Stomach (tissue), 9 donors: ENCODE data around the gene SYVN1. TPM values are rescaled to one million over a fixed set of nuclear protein-coding genes. Genes with fewer than 3 reads are reported as not detected.
A peak's percentile ranks its signal among the peaks of the same experiment; 100 is the strongest.

ENCODE experiments used
- DNase-seq, 2 donors: peaks; one replicate each; pipeline versions ENCODE4 v3.0.0 to v3.0.0-alpha.2; 2013 to 2019
- H3K27ac ChIP-seq, 5 donors: fragments of 200-600 bp in 4 of 5; sonication (generic) in 4 of 5; one replicate each; pipeline ENCODE4 v1.5.1; 2013 to 2019; ENCODE audit warnings: mild to moderate bottlenecking in 1 of 5, moderate library complexity in 1 of 5
- H3K27me3 ChIP-seq, 3 donors: fragments of 200-600 bp; sonication (generic); one replicate each; pipeline ENCODE4 v1.5.1; 2017 to 2019; ENCODE audit warnings: mixed run types in 1 of 3
- H3K36me3 ChIP-seq, 4 donors: fragments of 200-600 bp; sonication (generic); 1 replicate in 3 of 4; 2 replicates in 1 of 4; pipeline ENCODE4 v1.5.1; 2016 to 2019
- H3K4me1 ChIP-seq, 4 donors: fragments of 200-600 bp; sonication (generic); one replicate each; pipeline ENCODE4 v1.5.1; 2016 to 2019
- H3K4me3 ChIP-seq, 4 donors: fragments of 200-600 bp; sonication (generic) in 3 of 4; one replicate each; pipeline ENCODE4 v1.5.1; 2016 to 2019; ENCODE audit warnings: mild to moderate bottlenecking in 1 of 4
- H3K9me3 ChIP-seq, 4 donors: fragments of 200-600 bp; sonication (generic); one replicate each; pipeline ENCODE4 v1.5.1; 2016 to 2019
- CTCF ChIP-seq, 7 experiments: fragments of 450-650 bp in 4 of 7; fragments of 200-600 bp in 3 of 7; sonication (generic) in 3 of 7; IDR thresholded peaks; one replicate each; pipeline ENCODE4 v1.5.1; 2016 to 2019; ENCODE audit warnings: antibody characterized with exemption in 7 of 7, control low read depth in 2 of 7, mild to moderate bottlenecking in 1 of 7
- EP300 ChIP-seq: sonication (generic); formaldehyde crosslinking; IDR thresholded peaks from one replicate; pipeline ENCODE4 v1.6.1; 2017; ENCODE audit warnings: antibody characterized with exemption
- POLR2A ChIP-seq, 4 donors: fragments of 450-650 bp; IDR thresholded peaks; one replicate each; pipeline ENCODE4 v1.6.1; 2016; ENCODE audit warnings: antibody characterized with exemption in 4 of 4, control low read depth in 2 of 4, mild to moderate bottlenecking in 1 of 4, moderate library complexity in 1 of 4
- POLR2AphosphoS5 ChIP-seq, 3 donors: sonication (generic); formaldehyde crosslinking; IDR thresholded peaks; one replicate each; pipeline ENCODE4 v1.6.1; 2016; ENCODE audit warnings: antibody characterized with exemption in 3 of 3
- WGBS, 5 donors: extraction: QIAGEN DNeasy Blood & Tissue Kit in 3 of 5; methylation state at CpG; one replicate each; pipeline versions ENCODE4 v1.1.5 to v1.1.7; 2013 to 2018; 5-methylcytosine and 5-hydroxymethylcytosine counted together
- intact Hi-C: fragments of 100-400 bp; cut with DNase I; formaldehyde crosslinking; loops from one replicate; pipeline ENCODE4 v1.15.1; 2023; ENCODE audit warnings: low total_unique reads
- polyA plus RNA-seq, 3 donors: library from polyadenylated mRNA; stranded (reverse); fragments of 200-250 nt; gene quantifications; one replicate each; pipeline ENCODE4 v1.2.3, GENCODE V29; 2013
- total RNA-seq, 5 donors: library from RNA; depleted of rRNA; stranded (reverse); fragments of >200 nt; gene quantifications; one replicate each; pipeline versions ENCODE4 v1.1.0 to v1.2.3, GENCODE V29; 2014 to 2016
- donor health status: healthy with polysubstance abuse.
- donor health status: Bipolar disorder and iron deficiency.
- donor health status: healthy.

SYVN1 gene
- total and polyA plus RNA-seq, 8 donors, result 7.2 to 75.3 (median 28.8) TPM

GRCh38 chr11:65112546-65113360, 21.6 kb downstream of the SYVN1 start:
- intact Hi-C loops, result no loop called here
- H3K9me3 ChIP-seq, result no peaks in the 10 kb centered on the region
- 1 to 3% (median 1%) methylated on average over 15 to 57 of the region's 57 CpGs for WGBS, 5 donors
- peak overlapping the region; percentile 55 to 57 (median 57) for H3K4me3 ChIP-seq
- TF ChIP-seq POLR2AphosphoS5 (IDR thresholded peaks at IDR 0.05) (peak in 2 of 3 donors; percentile 40 to 73), CTCF (IDR thresholded peaks at IDR 0.05) (peak in 5 of 7 experiments; percentile 44 to 95 (median 85)), POLR2A (IDR thresholded peaks at IDR 0.05) (no peak)
- H3K4me1 ChIP-seq, result peaks cover 46 to 76% (median 69%) of the 10 kb centered on the region in 4 donors
- peaks cover 21 to 34% (median 29%) of the 10 kb centered on the region in 4 donors for H3K36me3 ChIP-seq
- peak; percentile 75 to 89 for DNase-seq
- peaks cover 0 to 4% (median 0%) of the 10 kb centered on the region in 3 donors for H3K27me3 ChIP-seq
- H3K27ac ChIP-seq, result peak overlapping the region; percentile 71 to 84 (median 76)

- Histone ChIP-seq H3K4me3 (peak within 1 kb of the TSS; percentile 55 to 57 (median 57)), H3K36me3 (peaks cover 24 to 42% (median 37%) of the 10 kb centered on the region in 4 donors), H3K27me3 (peaks cover 0 to 4% (median 0%) of the 10 kb centered on the region in 3 donors), H3K4me1 (peaks cover 45 to 75% (median 69%) of the 10 kb centered on the region in 4 donors), H3K9me3 (no peaks in the 10 kb centered on the region), H3K27ac (peak within 1 kb of the TSS; percentile 71 to 84 (median 76))
- intact Hi-C loops, result no loop called here
- DNase-seq, result peak; percentile 98
- TF ChIP-seq EP300 (no peak), POLR2AphosphoS5 (IDR thresholded peaks at IDR 0.05) (peak; percentile 66 to 97 (median 97)), CTCF (IDR thresholded peaks at IDR 0.05) (peak in 1 of 7 experiments; percentile 14), POLR2A (IDR thresholded peaks at IDR 0.05) (peak in 2 of 4 donors; percentile 62 to 65)
- 1 to 2% (median 1%) methylated on average over 33 to 64 of the region's 64 CpGs for WGBS, 5 donors
These were observed 22.4 kb downstream of the SYVN1 start, which contains the start of gene TM7SF2 for GRCh38 chr11:65111744-65112545. Gene TM7SF2 (plus strand): TSS chr11:65111872. CDS start chr11:65112016, 144 bp downstream.

GRCh38 chr11:65111159-65111743, 23.1 kb downstream of the SYVN1 start:
- Histone ChIP-seq H3K4me1 (peaks cover 38 to 68% (median 62%) of the 10 kb centered on the region in 4 donors), H3K36me3 (peaks cover 24 to 40% (median 38%) of the 10 kb centered on the region in 4 donors), H3K27me3 (peaks cover 0 to 4% (median 0%) of the 10 kb centered on the region in 3 donors), H3K9me3 (no peaks in the 10 kb centered on the region), H3K4me3 (peak overlapping the region; percentile 55 to 57 (median 57)), H3K27ac (peak overlapping the region; percentile 42 to 84 (median 74))
- DNase-seq, result no peak
- 45 to 81% (median 61%) methylated on average over 15 to 31 of the region's 31 CpGs for WGBS, 5 donors
- peak in 1 of 7 experiments; percentile 12 for TF ChIP-seq CTCF (IDR thresholded peaks at IDR 0.05)
- no peak for TF ChIP-seq EP300
- intact Hi-C loops, result no loop called here
